Glutamatergic neuron (in vitro differentiated cells): ENCODE data around the gene SREBF2. TPM values are rescaled to one million over a fixed set of nuclear protein-coding genes. Genes with fewer than 3 reads are reported as not detected.

Source experiments
- DNase-seq: peaks from one replicate; pipeline ENCODE4 v3.0.0; 2022
- H3K27ac Mint-ChIP-seq: one replicate; pipeline ENCODE4 v1.8.0; 2020; ENCODE audit warnings: mild to moderate bottlenecking, mixed read lengths, inconsistent platforms; ENCODE audit not compliant: unreplicated experiment
- H3K27me3 Mint-ChIP-seq: one replicate; pipeline ENCODE4 v1.8.0; 2020; ENCODE audit warnings: mild to moderate bottlenecking, moderate library complexity, mixed read lengths, inconsistent platforms; ENCODE audit not compliant: unreplicated experiment
- H3K36me3 Mint-ChIP-seq: one replicate; pipeline ENCODE4 v1.8.0; 2020; ENCODE audit warnings: mild to moderate bottlenecking, mixed read lengths, inconsistent platforms; ENCODE audit not compliant: unreplicated experiment
- H3K4me1 Mint-ChIP-seq: one replicate; pipeline ENCODE4 v1.8.0; 2020; ENCODE audit warnings: mild to moderate bottlenecking, low read depth, mixed read lengths, inconsistent platforms; ENCODE audit not compliant: unreplicated experiment
- H3K4me3 Mint-ChIP-seq: one replicate; pipeline ENCODE4 v1.8.0; 2020; ENCODE audit warnings: mild to moderate bottlenecking, mixed read lengths, inconsistent platforms; ENCODE audit not compliant: unreplicated experiment
- H3K9me3 Mint-ChIP-seq: one replicate; pipeline ENCODE4 v1.8.0; 2020; ENCODE audit warnings: mild to moderate bottlenecking, moderate library complexity, mixed read lengths, inconsistent platforms; ENCODE audit not compliant: unreplicated experiment
- total RNA-seq: library from RNA; stranded (reverse); fragmentation: NEBNext Ultra II Directional; extraction: Animal tissue kit (Norgen Biotek cat#: 25700); gene quantifications from one replicate; pipeline ENCODE4 v1.2.1, GENCODE V29; 2021; ENCODE audit not compliant: unreplicated experiment
- TF ChIP-seq, protein P1 (sequence below): fragments of 200-600 bp; sonication (generic); IDR thresholded peaks from one replicate; pipeline ENCODE4 v1.5.0; 2021; ENCODE audit not compliant: partially characterized antibody, unreplicated experiment

Gene SREBF2
- total RNA-seq, 1 donor from 2014 or later, result 291 TPM

DNA sequence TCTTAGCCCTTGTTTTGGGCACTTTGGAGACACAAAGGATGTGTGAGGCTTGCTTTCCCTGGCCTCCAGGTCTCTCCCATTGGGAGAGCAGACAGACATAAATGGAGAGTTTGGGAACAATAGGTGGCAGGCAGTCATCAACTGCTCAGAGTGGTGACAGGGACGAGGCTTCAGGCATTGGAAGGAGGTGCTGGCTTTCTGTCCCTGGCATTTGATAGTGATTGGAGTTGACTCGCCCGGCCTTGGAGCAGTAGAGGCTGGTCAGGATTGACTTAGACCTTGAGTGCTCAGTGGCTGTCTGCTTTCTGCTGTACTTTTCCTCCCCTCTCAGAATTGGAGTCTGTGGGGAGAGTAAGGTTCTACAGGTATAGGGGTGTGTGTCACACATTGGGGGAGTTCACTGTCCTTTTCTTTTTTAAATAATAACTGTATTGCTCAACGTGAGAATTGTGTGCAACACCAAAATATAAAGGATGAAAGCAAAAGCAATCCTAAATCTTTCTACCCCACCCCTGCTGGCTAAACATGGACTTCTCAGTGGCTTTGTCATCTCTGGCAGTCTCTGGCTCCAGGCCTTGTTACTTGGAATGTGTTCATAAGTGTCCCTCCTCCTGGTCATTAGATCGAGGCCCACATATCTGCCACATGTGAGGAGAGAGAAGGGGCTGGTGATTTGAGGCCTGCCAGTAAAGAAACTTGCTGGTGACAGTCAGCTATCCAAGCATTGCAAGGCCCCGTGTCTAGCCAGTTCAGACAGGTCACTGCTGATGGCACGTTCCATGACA, 60.9 kb downstream of the SREBF2 start:
- Mint-ChIP-seq H3K27ac (no peak overlapping the region), H3K9me3 (peaks cover 5% of the 10 kb centered on the region), H3K4me3 (no peak overlapping the region), H3K36me3 (no peaks in the 10 kb centered on the region), H3K27me3 (peaks cover 4% of the 10 kb centered on the region), H3K4me1 (no peaks in the 10 kb centered on the region)
- DNase-seq, result no peak
- TF ChIP-seq, protein P1, sequence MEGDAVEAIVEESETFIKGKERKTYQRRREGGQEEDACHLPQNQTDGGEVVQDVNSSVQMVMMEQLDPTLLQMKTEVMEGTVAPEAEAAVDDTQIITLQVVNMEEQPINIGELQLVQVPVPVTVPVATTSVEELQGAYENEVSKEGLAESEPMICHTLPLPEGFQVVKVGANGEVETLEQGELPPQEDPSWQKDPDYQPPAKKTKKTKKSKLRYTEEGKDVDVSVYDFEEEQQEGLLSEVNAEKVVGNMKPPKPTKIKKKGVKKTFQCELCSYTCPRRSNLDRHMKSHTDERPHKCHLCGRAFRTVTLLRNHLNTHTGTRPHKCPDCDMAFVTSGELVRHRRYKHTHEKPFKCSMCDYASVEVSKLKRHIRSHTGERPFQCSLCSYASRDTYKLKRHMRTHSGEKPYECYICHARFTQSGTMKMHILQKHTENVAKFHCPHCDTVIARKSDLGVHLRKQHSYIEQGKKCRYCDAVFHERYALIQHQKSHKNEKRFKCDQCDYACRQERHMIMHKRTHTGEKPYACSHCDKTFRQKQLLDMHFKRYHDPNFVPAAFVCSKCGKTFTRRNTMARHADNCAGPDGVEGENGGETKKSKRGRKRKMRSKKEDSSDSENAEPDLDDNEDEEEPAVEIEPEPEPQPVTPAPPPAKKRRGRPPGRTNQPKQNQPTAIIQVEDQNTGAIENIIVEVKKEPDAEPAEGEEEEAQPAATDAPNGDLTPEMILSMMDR, result no peak

DNA sequence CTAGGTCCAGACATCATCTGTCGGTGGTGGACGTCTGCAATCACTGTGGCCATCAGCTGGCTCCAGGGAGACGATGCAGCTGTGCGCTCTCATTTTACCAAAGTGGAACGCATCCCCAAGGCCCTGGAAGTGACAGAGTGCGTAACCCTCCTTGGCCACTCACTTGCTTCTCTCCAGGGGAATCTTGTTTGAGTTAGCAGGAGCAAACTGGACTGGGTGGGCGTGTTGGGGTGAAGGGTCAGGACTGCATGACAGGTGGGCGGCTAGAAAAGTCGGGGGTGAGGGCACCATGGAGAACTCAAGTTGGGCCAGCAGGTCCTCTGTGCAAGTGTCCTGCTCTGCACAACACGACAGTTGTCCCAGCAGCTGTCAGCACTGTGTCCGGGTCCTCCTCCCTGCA, 65.7 kb downstream of the SREBF2 start:
- Mint-ChIP-seq H3K9me3 (peaks cover 10% of the 10 kb centered on the region), H3K27ac (no peak overlapping the region), H3K36me3 (no peaks in the 10 kb centered on the region), H3K4me3 (no peak overlapping the region), H3K27me3 (peaks cover 12% of the 10 kb centered on the region), H3K4me1 (no peaks in the 10 kb centered on the region)
- DNase-seq, result no peak
- TF ChIP-seq, protein P1, result no peak

DNA sequence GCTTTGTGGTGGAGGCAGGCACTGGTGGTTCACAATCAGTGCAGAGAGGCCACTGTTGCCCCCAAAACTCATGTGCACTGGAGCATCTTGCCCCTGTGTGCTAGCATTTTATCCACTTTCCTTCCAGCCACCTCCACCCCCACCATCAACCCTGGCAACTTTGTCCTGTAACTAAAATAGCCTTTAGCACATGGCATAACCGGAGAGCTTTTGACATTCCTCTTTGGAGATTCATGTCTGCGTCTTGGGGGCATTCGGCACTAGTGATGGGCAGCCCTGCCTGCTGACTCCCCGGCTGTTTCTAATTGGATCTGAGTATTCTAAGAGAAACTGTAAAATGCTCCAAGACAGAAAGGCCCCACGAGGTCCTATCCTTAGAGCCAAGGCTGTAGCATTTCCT, 66.2 kb downstream of the SREBF2 start:
- peaks cover 11% of the 10 kb centered on the region for H3K9me3 Mint-ChIP-seq
- H3K4me1 Mint-ChIP-seq, result no peaks in the 10 kb centered on the region
- H3K27ac Mint-ChIP-seq, result no peak overlapping the region
- TF ChIP-seq, protein P1, result no peak
- H3K27me3 Mint-ChIP-seq, result peaks cover 14% of the 10 kb centered on the region
- no peak overlapping the region for H3K4me3 Mint-ChIP-seq
- H3K36me3 Mint-ChIP-seq, result no peaks in the 10 kb centered on the region
- DNase-seq, result no peak

DNA sequence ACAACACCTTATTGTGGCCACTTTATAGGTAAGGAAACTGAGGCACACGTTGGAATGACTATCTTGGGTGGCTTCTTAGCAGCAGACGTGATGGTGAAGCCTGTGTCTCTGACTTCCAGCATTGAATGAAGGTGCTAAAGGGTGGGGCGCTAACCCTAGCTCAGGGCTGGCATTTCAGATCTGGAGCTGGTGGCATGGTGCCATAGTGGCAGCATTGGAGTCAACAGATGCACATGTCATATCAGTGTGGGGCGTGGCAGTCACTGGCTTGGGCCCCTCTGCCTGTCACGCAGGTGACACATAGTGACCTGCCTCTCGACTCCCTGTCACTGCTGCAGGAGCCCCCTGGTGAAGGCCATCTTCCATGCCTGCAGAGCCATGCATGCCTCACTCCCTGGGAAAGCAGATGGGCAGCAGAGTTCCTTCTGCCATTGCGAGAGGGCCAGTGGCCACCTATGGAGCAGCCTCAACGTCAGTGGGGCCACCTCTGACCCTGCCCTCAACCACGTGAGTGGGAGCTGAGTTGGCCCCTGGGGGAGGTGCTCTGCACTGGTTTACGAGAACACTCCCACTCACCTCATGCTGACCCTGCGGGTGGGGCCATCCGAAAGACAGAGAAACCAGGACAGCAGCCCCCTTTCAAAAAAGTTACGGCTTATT, 67.2 kb downstream of the SREBF2 start:
- Mint-ChIP-seq H3K27me3 (peaks cover 16% of the 10 kb centered on the region), H3K4me1 (no peaks in the 10 kb centered on the region), H3K27ac (no peak overlapping the region), H3K4me3 (no peak overlapping the region), H3K36me3 (no peaks in the 10 kb centered on the region), H3K9me3 (peaks cover 11% of the 10 kb centered on the region)
- TF ChIP-seq, protein P1, result no peak
- no peak for DNase-seq

DNA sequence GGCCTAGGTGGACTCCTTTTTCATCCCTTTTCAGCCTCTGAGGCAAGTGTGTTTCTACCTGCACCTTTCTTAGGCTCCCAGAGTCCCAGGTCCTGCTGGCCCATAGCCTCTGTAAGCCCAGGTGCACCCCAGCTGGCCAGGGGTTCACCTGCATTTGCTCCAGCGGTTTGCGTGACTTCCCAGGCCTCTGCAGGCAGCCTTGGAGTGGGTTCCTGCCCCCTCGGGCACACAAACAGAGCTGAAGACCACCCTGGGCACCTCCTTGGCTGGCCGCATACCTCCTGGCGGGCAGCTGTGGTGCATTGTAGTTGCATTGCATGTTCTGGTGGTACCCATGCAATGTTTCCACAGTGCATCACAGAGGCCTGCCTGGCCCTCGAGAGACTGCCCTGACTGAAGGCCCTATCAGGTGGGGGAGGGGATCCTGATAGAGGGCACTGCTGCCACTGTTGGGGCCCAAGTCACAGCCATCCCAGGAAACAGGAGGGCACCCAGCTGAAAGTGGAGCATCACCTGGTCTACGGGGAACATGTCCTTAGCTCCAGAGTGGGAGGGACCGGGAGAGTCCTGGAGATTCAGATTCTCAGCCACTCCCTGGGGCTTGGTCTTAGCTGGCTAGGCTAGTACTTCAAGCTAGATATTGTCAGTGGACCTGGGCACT, 67.9 kb downstream of the SREBF2 start:
- no peak for DNase-seq
- Mint-ChIP-seq H3K4me3 (no peak overlapping the region), H3K9me3 (peaks cover 11% of the 10 kb centered on the region), H3K27me3 (peaks cover 16% of the 10 kb centered on the region), H3K27ac (no peak overlapping the region), H3K36me3 (no peaks in the 10 kb centered on the region), H3K4me1 (no peaks in the 10 kb centered on the region)
- TF ChIP-seq, protein P1, result no peak
